HepG2 (cell line): ENCODE results near the gene ASIC2. TPM values are rescaled to one million over a fixed set of nuclear protein-coding genes. Genes with fewer than 3 reads are reported as not detected.

Source experiments
- ATAC-seq: fragments of 200-7000 bp; cut with Tn5 transposase; 3 replicates; pipeline ENCODE4 v1.9.1; 2020; ENCODE audit warnings: mild to moderate bottlenecking, moderate library complexity
- BruUV-seq: library from RNA; stranded (reverse); fragments of 400-500 nt; replicated peaks from 2 replicates; lab custom pipeline; 2021; lab: Mats Ljungman, UMichigan
- CTCF ChIA-PET: fragments of 300-600 bp; formaldehyde crosslinking; extraction: SDS; loops from one replicate; lab custom pipeline; 2021; ENCODE audit warnings: low total read pairs, inconsistent platforms, low intra/inter-chr PET ratio; lab: Yijun Ruan, JAX
- POLR2A ChIA-PET: fragments of 350-600 bp; sonication (Branson Sonifier 250); formaldehyde crosslinking; loops from one replicate; lab custom pipeline; 2020; ENCODE audit warnings: antibody characterized with exemption, inconsistent platforms; lab: Yijun Ruan, JAX
- DNase-seq: peaks from one replicate; pipeline ENCODE4 v3.0.0-alpha.2; 2015; ENCODE audit warnings: low spot score
- FAIRE-seq: peaks from 3 replicates; lab custom pipeline; 2011; peaks lifted over from hg19 to GRCh38; lab: Jason Lieb, UNC
- H2AFZ ChIP-seq: one replicate; pipeline ENCODE4 v1.6.1; 2011; ENCODE audit warnings: low read length, inconsistent platforms
- H3K27ac ChIP-seq: fragments of 300-600 bp; 3 replicates; pipeline ENCODE4 v1.8.0; 2011; ENCODE audit warnings: mixed run types, mild to moderate bottlenecking, mixed read lengths, low read length, inconsistent platforms; ENCODE audit not compliant: insufficient read depth; ENCODE audit errors: extremely low read length
- H3K27me3 ChIP-seq, 2 experiments: fragments of 200-600 bp in 1 of 2; 2 replicates in 1 of 2; 3 replicates in 1 of 2; pipeline versions ENCODE4 v1.6.0 to v1.8.0; 2011; ENCODE audit warnings: low read length in 2 of 2, mild to moderate bottlenecking in 2 of 2, moderate library complexity in 2 of 2, inconsistent platforms in 1 of 2; ENCODE audit not compliant: insufficient read depth in 2 of 2, control insufficient read depth in 1 of 2
- H3K36me3 ChIP-seq, 2 experiments: fragments of 200-600 bp in 1 of 2; replicated peaks in 1 of 2; 2 replicates in 1 of 2; 3 replicates in 1 of 2; pipeline versions ENCODE4 v1.5.1 to v1.8.0; 2011; ENCODE audit warnings: low read length in 2 of 2, inconsistent platforms in 1 of 2; ENCODE audit not compliant: insufficient read depth in 2 of 2, control insufficient read depth in 1 of 2
- H3K4me1 ChIP-seq: 2 replicates; pipeline ENCODE4 v1.5.1; 2012; ENCODE audit warnings: low read length, inconsistent platforms; ENCODE audit not compliant: insufficient read depth
- H3K4me2 ChIP-seq: 2 replicates; pipeline ENCODE4 v1.6.0; 2011; ENCODE audit warnings: low read depth, low read length, inconsistent platforms
- H3K4me3 ChIP-seq, 3 experiments: fragments of 200-600 bp in 1 of 3; sonication (generic), shearing (Covaris generic) in 1 of 3; replicated peaks in 1 of 3; 2 replicates each; pipeline ENCODE4 v1.5.1; 2011 to 2016; ENCODE audit warnings: low read length in 3 of 3, inconsistent platforms in 2 of 3, low read depth in 2 of 3, mild to moderate bottlenecking in 2 of 3, control low read depth in 1 of 3, mixed read lengths in 1 of 3; ENCODE audit not compliant: insufficient read depth in 1 of 3
- H3K79me2 ChIP-seq: one replicate; pipeline ENCODE4 v1.6.1; 2011; ENCODE audit warnings: low read length, inconsistent platforms; ENCODE audit not compliant: insufficient read depth
- H3K9ac ChIP-seq: 2 replicates; pipeline ENCODE4 v1.6.0; 2011; ENCODE audit warnings: mild to moderate bottlenecking, low read depth, low read length, inconsistent platforms; ENCODE audit not compliant: insufficient read depth
- H3K9me3 ChIP-seq: 2 replicates; pipeline ENCODE4 v1.5.1; 2012; ENCODE audit warnings: mild to moderate bottlenecking, low read length
- H4K20me1 ChIP-seq: 2 replicates; pipeline ENCODE4 v1.6.0; 2011; ENCODE audit warnings: inconsistent platforms, mild to moderate bottlenecking, low read length, moderate library complexity; ENCODE audit not compliant: insufficient read depth
- ADNP ChIP-seq: sonication (generic); formaldehyde crosslinking; IDR thresholded peaks from 2 replicates; pipeline ENCODE4 v1.4.0; 2020; ENCODE audit warnings: missing genetic modification reagents
- FOXO4 ChIP-seq: sonication (generic); formaldehyde crosslinking; conservative IDR thresholded peaks from 2 replicates; pipeline ENCODE4 v1.8.1; 2023; ENCODE audit warnings: missing genetic modification reagents
- KDM3A ChIP-seq: IDR thresholded peaks from 2 replicates; pipeline ENCODE4 v1.6.1; 2018; ENCODE audit warnings: low read depth, missing compliant biosample characterization
- MXD3 ChIP-seq: IDR thresholded peaks from 2 replicates; pipeline ENCODE4 v1.6.1; 2016; ENCODE audit warnings: mild to moderate bottlenecking, missing biosample characterization, missing genetic modification reagents
- MXI1 ChIP-seq: IDR thresholded peaks from 3 replicates; pipeline ENCODE4 v1.6.1; 2012; ENCODE audit warnings: low read depth, low read length, inconsistent platforms, borderline replicate concordance
- NFYB ChIP-seq: sonication (generic); formaldehyde crosslinking; IDR thresholded peaks from 2 replicates; pipeline ENCODE4 v1.4.0; 2020; ENCODE audit warnings: missing genetic modification reagents
- POLR2A ChIP-seq, 2 experiments: IDR thresholded peaks; 2 replicates each; pipeline ENCODE4 v1.6.1; 2011; ENCODE audit warnings: low read depth in 2 of 2, low read length in 2 of 2, mild to moderate bottlenecking in 1 of 2, moderate library complexity in 1 of 2; ENCODE audit not compliant: insufficient read depth in 1 of 2
- STAT6 ChIP-seq: sonication (generic); formaldehyde crosslinking; IDR thresholded peaks from 2 replicates; pipeline ENCODE4 v1.4.0; 2020; ENCODE audit warnings: missing genetic modification reagents, mild to moderate bottlenecking, borderline replicate concordance
- ZFY ChIP-seq: sonication (generic); formaldehyde crosslinking; IDR thresholded peaks from 2 replicates; pipeline ENCODE4 v1.4.0; 2020; ENCODE audit warnings: missing genetic modification reagents
- ZNF274 ChIP-seq: sonication (generic); formaldehyde crosslinking; IDR thresholded peaks from 2 replicates; pipeline ENCODE4 v1.5.1; 2020; ENCODE audit warnings: mild to moderate bottlenecking, missing genetic modification reagents
- ZNF543 ChIP-seq: sonication (generic); formaldehyde crosslinking; IDR thresholded peaks from 2 replicates; pipeline ENCODE4 v1.4.0; 2020; ENCODE audit warnings: mild to moderate bottlenecking, missing genetic modification reagents
- ZNF766 ChIP-seq: sonication (generic); formaldehyde crosslinking; IDR thresholded peaks from 2 replicates; pipeline ENCODE4 v1.5.0; 2020; ENCODE audit warnings: missing genetic modification reagents, borderline replicate concordance
- WGBS: methylation state at CpG from one replicate; pipeline ENCODE4 v1.1.6; 2017; ENCODE audit warnings: low lambda C conversion rate; 5-methylcytosine and 5-hydroxymethylcytosine counted together
- in situ Hi-C: cut with HindIII; loops from 2 replicates; pipeline ENCODE4 v1.10.0; 2017; ENCODE audit warnings: low pct_unique_long_range_greater_than_20kb; ENCODE audit not compliant: extremely low pct_ligation_motif_present
- intact Hi-C: fragments of 100-400 bp; cut with micrococcal nuclease; formaldehyde crosslinking; loops from one replicate; pipeline ENCODE4 v1.10.0; 2022; ENCODE audit not compliant: unreplicated experiment
- polyA plus RNA-seq, 8 experiments: library from polyadenylated mRNA; depleted of rRNA in 3 of 8; stranded (reverse) in 7 of 8; unstranded in 1 of 8; fragments of >200 nt; fragmentation: Illumina TruSeq in 4 of 8; extraction: Trizol in 4 of 8; gene quantifications; 2 replicates each; pipeline versions ENCODE4 v1.2.1 to v1.2.3, GENCODE V29; 2011 to 2016; ENCODE audit warnings: low read depth in 4 of 8, missing spikeins in 1 of 8, mixed read lengths in 1 of 8; ENCODE audit not compliant: insufficient read depth in 1 of 8
- total RNA-seq, 5 experiments: library from RNA; depleted of rRNA; stranded (reverse); fragments of >200 nt; fragmentation: Illumina TruSeq; extraction: Trizol; gene quantifications; 2 replicates each; pipeline ENCODE4 v1.2.3, GENCODE V29; 2016; ENCODE audit warnings: low read depth in 1 of 5

ASIC2 gene
- total and polyA plus RNA-seq, 2 of the 13 experiments (the other 11 are each of a cell fraction or from before 2014, with no cell fraction given), result not detected

GRCh38 chr17:33097411-33097810 lies 195.7 kb downstream of the ASIC2 start:
- 5% methylated on average over 8 of the region's 8 CpGs for WGBS
- no peak for ATAC-seq
- no peaks in the 10 kb centered on the region for H3K36me3 ChIP-seq
- H3K4me3 ChIP-seq, result no peak overlapping the region
- no peak overlapping the region for H2AFZ ChIP-seq
- CTCF ChIA-PET, result no interaction called here
- TF ChIP-seq ZNF543 (CRISPR knock-in tag) (no peak), STAT6 (no peak), NFYB (no peak), ZNF766 (CRISPR knock-in tag) (no peak), MXI1 (no peak), KDM3A (CRISPR knock-in tag) (no peak), MXD3 (CRISPR knock-in tag) (no peak), ZFY (CRISPR knock-in tag) (no peak), POLR2A (IDR thresholded peaks at IDR 0.05; ENCODE audit: insufficient read depth in 1 of 2, low read depth in 2 of 2, low read length in 2 of 2) (no peak), FOXO4 (no peak), ADNP (CRISPR knock-in tag) (no peak), ZNF274 (no peak)
- TF ChIP-seq, all 625 proteins: peak for 0
- Histone ChIP-seq H3K27me3 (peaks cover 0 to 6% of the 10 kb centered on the region in 2 experiments; a peak in 3 of 5 replicates), H3K9ac (no peak overlapping the region), H3K27ac (no peak overlapping the region), H4K20me1 (no peaks in the 10 kb centered on the region), H3K4me2 (no peak overlapping the region), H3K9me3 (no peaks in the 10 kb centered on the region), H3K4me1 (no peaks in the 10 kb centered on the region), H3K79me2 (no peaks in the 10 kb centered on the region)
- DNase-seq, result no peak
- intact Hi-C loops, result no loop called here
- no TSS peak for BruUV-seq
- no peak for FAIRE-seq
- in situ Hi-C loops, result no loop called here
- POLR2A ChIA-PET, result no interaction called here
